Measurements from ENCODE around the gene AGAP2.

DNA sequence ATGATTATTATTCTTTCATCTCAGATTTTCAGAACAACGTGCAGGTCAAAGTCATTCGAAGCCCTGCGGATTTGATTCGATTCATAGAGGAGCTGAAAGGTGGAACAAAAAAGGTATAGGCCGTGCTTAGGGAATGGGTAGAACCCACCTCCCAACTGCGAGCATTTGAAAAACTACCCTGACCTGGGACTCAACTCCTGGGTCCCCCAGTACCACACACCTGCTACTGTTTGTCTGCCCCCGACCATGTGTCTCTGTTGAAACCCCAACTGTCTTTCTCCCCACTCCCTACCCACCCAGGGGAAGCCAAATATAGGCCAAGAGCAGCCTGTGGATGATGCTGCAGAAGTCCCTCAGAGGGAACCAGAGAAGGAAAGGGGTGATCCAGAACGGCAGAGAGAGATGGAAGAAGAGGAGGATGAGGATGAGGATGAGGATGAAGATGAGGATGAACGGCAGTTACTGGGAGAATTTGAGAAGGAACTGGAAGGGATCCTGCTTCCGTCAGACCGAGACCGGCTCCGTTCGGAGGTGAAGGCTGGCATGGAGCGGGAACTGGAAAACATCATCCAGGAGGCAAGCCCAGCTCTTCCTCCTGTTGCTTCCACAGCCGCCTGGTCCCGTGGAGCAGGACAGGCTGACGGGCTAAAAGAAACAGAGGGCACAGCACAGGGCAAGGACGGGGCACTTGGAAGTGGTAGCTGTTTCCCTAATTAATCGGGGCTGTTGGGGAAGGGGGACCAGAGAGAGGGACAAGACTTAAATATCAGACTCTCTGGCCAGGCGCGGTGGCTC, 20.5 kb downstream of the AGAP2 start:
- TF ChIP-seq, protein P1, sequence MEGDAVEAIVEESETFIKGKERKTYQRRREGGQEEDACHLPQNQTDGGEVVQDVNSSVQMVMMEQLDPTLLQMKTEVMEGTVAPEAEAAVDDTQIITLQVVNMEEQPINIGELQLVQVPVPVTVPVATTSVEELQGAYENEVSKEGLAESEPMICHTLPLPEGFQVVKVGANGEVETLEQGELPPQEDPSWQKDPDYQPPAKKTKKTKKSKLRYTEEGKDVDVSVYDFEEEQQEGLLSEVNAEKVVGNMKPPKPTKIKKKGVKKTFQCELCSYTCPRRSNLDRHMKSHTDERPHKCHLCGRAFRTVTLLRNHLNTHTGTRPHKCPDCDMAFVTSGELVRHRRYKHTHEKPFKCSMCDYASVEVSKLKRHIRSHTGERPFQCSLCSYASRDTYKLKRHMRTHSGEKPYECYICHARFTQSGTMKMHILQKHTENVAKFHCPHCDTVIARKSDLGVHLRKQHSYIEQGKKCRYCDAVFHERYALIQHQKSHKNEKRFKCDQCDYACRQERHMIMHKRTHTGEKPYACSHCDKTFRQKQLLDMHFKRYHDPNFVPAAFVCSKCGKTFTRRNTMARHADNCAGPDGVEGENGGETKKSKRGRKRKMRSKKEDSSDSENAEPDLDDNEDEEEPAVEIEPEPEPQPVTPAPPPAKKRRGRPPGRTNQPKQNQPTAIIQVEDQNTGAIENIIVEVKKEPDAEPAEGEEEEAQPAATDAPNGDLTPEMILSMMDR (IDR thresholded peaks at IDR 0.05; ENCODE audit: insufficient read depth, low read length) = no peak
- no peak for TF ChIP-seq POLR2AphosphoS5 (IDR thresholded peaks at IDR 0.05; ENCODE audit: low read depth)
- TF ChIP-seq GABPA (IDR thresholded peaks at IDR 0.05; ENCODE audit: low read depth) = no peak
- TF ChIP-seq, protein P2, sequence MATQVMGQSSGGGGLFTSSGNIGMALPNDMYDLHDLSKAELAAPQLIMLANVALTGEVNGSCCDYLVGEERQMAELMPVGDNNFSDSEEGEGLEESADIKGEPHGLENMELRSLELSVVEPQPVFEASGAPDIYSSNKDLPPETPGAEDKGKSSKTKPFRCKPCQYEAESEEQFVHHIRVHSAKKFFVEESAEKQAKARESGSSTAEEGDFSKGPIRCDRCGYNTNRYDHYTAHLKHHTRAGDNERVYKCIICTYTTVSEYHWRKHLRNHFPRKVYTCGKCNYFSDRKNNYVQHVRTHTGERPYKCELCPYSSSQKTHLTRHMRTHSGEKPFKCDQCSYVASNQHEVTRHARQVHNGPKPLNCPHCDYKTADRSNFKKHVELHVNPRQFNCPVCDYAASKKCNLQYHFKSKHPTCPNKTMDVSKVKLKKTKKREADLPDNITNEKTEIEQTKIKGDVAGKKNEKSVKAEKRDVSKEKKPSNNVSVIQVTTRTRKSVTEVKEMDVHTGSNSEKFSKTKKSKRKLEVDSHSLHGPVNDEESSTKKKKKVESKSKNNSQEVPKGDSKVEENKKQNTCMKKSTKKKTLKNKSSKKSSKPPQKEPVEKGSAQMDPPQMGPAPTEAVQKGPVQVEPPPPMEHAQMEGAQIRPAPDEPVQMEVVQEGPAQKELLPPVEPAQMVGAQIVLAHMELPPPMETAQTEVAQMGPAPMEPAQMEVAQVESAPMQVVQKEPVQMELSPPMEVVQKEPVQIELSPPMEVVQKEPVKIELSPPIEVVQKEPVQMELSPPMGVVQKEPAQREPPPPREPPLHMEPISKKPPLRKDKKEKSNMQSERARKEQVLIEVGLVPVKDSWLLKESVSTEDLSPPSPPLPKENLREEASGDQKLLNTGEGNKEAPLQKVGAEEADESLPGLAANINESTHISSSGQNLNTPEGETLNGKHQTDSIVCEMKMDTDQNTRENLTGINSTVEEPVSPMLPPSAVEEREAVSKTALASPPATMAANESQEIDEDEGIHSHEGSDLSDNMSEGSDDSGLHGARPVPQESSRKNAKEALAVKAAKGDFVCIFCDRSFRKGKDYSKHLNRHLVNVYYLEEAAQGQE (IDR thresholded peaks at IDR 0.05; ENCODE audit: insufficient replicate concordance, low read depth) = no peak
- TF ChIP-seq SPI1 (IDR thresholded peaks at IDR 0.05; ENCODE audit: borderline replicate concordance, low read depth) = no peak

Data from HL-60 (cell line).